Measurements from ENCODE around the gene SLC8A2. TPM values are rescaled to one million over a fixed set of nuclear protein-coding genes. Genes with fewer than 3 reads are reported as not detected.

Gene SLC8A2
- total RNA-seq, 4 donors from 2014 or later, result 0.82 to 36.4 (median 9.6) TPM

DNA sequence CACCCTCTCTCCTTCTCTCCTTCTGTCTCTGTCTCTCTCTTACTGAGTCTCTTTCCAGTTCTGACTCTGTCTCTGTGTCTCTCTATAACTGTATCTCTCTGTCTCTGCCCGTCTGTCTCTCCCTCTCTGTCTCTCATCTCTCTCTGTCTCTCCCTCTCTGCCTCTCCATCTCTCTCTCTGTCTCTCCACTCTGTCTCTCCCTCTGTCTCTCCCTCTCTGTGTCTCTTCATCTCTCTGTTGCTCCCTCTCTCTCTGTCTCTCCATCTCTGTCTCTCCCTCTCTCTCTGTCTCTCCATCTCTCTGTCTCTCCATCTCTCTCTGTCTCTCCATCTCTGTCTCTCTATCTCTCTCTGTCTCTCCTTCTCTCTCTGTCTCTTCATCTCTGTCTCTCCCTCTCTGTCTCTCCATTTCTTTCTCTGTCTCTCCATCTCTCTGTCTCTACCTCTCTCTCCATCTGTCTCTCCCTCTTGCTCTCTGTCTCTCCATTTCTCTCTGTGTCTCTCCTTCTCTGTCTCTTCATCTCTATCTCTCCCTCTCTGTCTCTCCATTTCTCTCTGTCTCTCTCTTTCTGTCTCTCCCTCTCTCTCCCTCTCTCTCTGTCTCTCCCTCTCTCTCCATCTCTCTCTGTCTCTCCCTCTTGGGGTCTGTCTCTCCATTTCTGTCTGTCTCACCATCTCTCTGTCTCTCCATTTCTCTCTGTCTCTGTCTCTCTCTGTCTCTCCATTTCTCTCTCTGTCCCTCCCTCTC is 49.1 kb downstream of the SLC8A2 start:
- in situ Hi-C loops (cut with MboI; ENCODE audit: low pct_ligation_motif_present in 1 of 4, low pct_unique_long_range_greater_than_20kb in 1 of 4, low sequenced_read_pairs in 3 of 4), result loop anchor here in 2 of 4 donors (10.0 to 25.0 kb wide), 2 partner anchors 128 to 135 kb away; no protein-coding TSS in a partner anchor
- intact Hi-C loops (cut with DNase I; ENCODE audit: low total_unique reads), result loop anchor here (5.0 kb wide), 1 partner anchor 665 kb away; no protein-coding TSS in a partner anchor
- 0 to 12% methylated on average over 1 of the region's 1 CpG for WGBS, 2 donors (ENCODE audit: low coverage in 1 of 2)

GRCh38 chr19:47421844-47422395 is 49.8 kb downstream of the SLC8A2 start:
- H3K9me3 ChIP-seq, result no peaks in the 10 kb centered on the region

More for the DNA sequence above, 49.1 kb downstream of the SLC8A2 start:
- Histone ChIP-seq H3K36me3 (no peaks in the 10 kb centered on the region), H3K4me3 (no peak overlapping the region), H3K9me3 (no peaks in the 10 kb centered on the region), H3K27ac (no peak overlapping the region), H3K4me1 (peaks cover 0 to 5% (median 3%) of the 10 kb centered on the region in 4 donors), H3K27me3 (peaks cover 92% of the 10 kb centered on the region)
- TF ChIP-seq, protein P1, sequence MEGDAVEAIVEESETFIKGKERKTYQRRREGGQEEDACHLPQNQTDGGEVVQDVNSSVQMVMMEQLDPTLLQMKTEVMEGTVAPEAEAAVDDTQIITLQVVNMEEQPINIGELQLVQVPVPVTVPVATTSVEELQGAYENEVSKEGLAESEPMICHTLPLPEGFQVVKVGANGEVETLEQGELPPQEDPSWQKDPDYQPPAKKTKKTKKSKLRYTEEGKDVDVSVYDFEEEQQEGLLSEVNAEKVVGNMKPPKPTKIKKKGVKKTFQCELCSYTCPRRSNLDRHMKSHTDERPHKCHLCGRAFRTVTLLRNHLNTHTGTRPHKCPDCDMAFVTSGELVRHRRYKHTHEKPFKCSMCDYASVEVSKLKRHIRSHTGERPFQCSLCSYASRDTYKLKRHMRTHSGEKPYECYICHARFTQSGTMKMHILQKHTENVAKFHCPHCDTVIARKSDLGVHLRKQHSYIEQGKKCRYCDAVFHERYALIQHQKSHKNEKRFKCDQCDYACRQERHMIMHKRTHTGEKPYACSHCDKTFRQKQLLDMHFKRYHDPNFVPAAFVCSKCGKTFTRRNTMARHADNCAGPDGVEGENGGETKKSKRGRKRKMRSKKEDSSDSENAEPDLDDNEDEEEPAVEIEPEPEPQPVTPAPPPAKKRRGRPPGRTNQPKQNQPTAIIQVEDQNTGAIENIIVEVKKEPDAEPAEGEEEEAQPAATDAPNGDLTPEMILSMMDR (IDR thresholded peaks at IDR 0.05), result no peak
- TF ChIP-seq POLR2A (IDR thresholded peaks at IDR 0.05) (no peak), EP300 (IDR thresholded peaks at IDR 0.05; ENCODE audit: low read depth) (no peak), POLR2AphosphoS5 (IDR thresholded peaks at IDR 0.05) (no peak)
- no peak for DNase-seq

GRCh38 chr19:47421244-47421786 is 50.4 kb downstream of the SLC8A2 start:
- no peak for DNase-seq
- TF ChIP-seq EP300 (IDR thresholded peaks at IDR 0.05; ENCODE audit: low read depth), result no peak
- Histone ChIP-seq H3K4me3 (no peak overlapping the region), H3K9me3 (no peaks in the 10 kb centered on the region), H3K27ac (no peak overlapping the region), H3K36me3 (no peaks in the 10 kb centered on the region), H3K4me1 (peaks cover 0 to 4% (median 1%) of the 10 kb centered on the region in 4 donors), H3K27me3 (peaks cover 98% of the 10 kb centered on the region)
- intact Hi-C loops (cut with DNase I; ENCODE audit: low total_unique reads), result loop anchor here (2.0 to 5.0 kb wide), 2 partner anchors 63 to 664 kb away; no protein-coding TSS in a partner anchor
- in situ Hi-C loops (cut with MboI; ENCODE audit: low pct_ligation_motif_present in 1 of 4, low pct_unique_long_range_greater_than_20kb in 1 of 4, low sequenced_read_pairs in 3 of 4), result loop anchor here in 2 of 4 donors (10.0 to 25.0 kb wide), 2 partner anchors 127 to 134 kb away; no protein-coding TSS in a partner anchor
- WGBS, 2 donors (ENCODE audit: low coverage in 1 of 2), result 23% methylated on average over 11 of the region's 16 CpGs; no CpG with 5 or more reads in 1 of the 2 donors

More at GRCh38 chr19:47421844-47422395, 49.8 kb downstream of the SLC8A2 start:
- intact Hi-C loops (cut with DNase I; ENCODE audit: low total_unique reads), result loop anchor here (2.0 to 5.0 kb wide), 2 partner anchors 63 to 665 kb away; no protein-coding TSS in a partner anchor
- peaks cover 98% of the 10 kb centered on the region for H3K27me3 ChIP-seq
- no peaks in the 10 kb centered on the region for H3K36me3 ChIP-seq
- H3K4me3 ChIP-seq, result no peak overlapping the region
- 5 to 11% methylated on average over 11 to 31 of the region's 31 CpGs for WGBS, 2 donors (ENCODE audit: low coverage in 1 of 2)
- in situ Hi-C loops (cut with MboI; ENCODE audit: low pct_ligation_motif_present in 1 of 4, low pct_unique_long_range_greater_than_20kb in 1 of 4, low sequenced_read_pairs in 3 of 4), result loop anchor here in 2 of 4 donors (10.0 to 25.0 kb wide), 2 partner anchors 127 to 135 kb away; no protein-coding TSS in a partner anchor
- no peak for DNase-seq
- H3K27ac ChIP-seq, result no peak overlapping the region
- H3K4me1 ChIP-seq, result peaks cover 0 to 4% (median 1%) of the 10 kb centered on the region in 4 donors
- no peak for TF ChIP-seq POLR2AphosphoS5 (IDR thresholded peaks at IDR 0.05)
- TF ChIP-seq POLR2A (IDR thresholded peaks at IDR 0.05), result no peak
- TF ChIP-seq, protein P1 (IDR thresholded peaks at IDR 0.05), result no peak
- TF ChIP-seq EP300 (IDR thresholded peaks at IDR 0.05; ENCODE audit: low read depth), result no peak

- intact Hi-C loops (cut with DNase I; ENCODE audit: low total_unique reads) (loop anchor here (2.0 to 5.0 kb wide), 2 partner anchors 61 to 662 kb away; no protein-coding TSS in a partner anchor), in situ Hi-C loops (cut with MboI; ENCODE audit: low pct_ligation_motif_present in 1 of 4, low pct_unique_long_range_greater_than_20kb in 1 of 4, low sequenced_read_pairs in 3 of 4) (loop anchor here in 2 of 4 donors (10.0 to 25.0 kb wide), 2 partner anchors 125 to 132 kb away; no protein-coding TSS in a partner anchor)
- WGBS, 2 donors (ENCODE audit: low coverage in 1 of 2), result 20 to 40% methylated on average over 4 to 19 of the region's 19 CpGs
- peaks cover 93% of the 10 kb centered on the region for H3K27me3 ChIP-seq
- no peak overlapping the region for H3K4me3 ChIP-seq
- H3K4me1 ChIP-seq, result peaks cover 0 to 4% (median 1%) of the 10 kb centered on the region in 4 donors
- H3K36me3 ChIP-seq, result no peaks in the 10 kb centered on the region
- H3K27ac ChIP-seq, result no peak overlapping the region
- TF ChIP-seq POLR2AphosphoS5 (IDR thresholded peaks at IDR 0.05), result no peak
- TF ChIP-seq, protein P1 (IDR thresholded peaks at IDR 0.05), result no peak
- no peak for TF ChIP-seq EP300 (IDR thresholded peaks at IDR 0.05; ENCODE audit: low read depth)
- no peak for TF ChIP-seq POLR2A (IDR thresholded peaks at IDR 0.05)
- H3K9me3 ChIP-seq, result no peaks in the 10 kb centered on the region
- DNase-seq, result no peak
These were observed 51.9 kb downstream of the SLC8A2 start for GRCh38 chr19:47419789-47420188.

Measured in transverse colon (tissue), 4 donors.